GM10847 (cell line): ENCODE results near the gene TBC1D24.

Source experiments
- POLR2A ChIP-seq: IDR thresholded peaks from 2 replicates; pipeline ENCODE4 v1.6.1; 2011; ENCODE audit not compliant: insufficient read length; ENCODE audit errors: extremely low read depth

TBC1D24 gene

DNA sequence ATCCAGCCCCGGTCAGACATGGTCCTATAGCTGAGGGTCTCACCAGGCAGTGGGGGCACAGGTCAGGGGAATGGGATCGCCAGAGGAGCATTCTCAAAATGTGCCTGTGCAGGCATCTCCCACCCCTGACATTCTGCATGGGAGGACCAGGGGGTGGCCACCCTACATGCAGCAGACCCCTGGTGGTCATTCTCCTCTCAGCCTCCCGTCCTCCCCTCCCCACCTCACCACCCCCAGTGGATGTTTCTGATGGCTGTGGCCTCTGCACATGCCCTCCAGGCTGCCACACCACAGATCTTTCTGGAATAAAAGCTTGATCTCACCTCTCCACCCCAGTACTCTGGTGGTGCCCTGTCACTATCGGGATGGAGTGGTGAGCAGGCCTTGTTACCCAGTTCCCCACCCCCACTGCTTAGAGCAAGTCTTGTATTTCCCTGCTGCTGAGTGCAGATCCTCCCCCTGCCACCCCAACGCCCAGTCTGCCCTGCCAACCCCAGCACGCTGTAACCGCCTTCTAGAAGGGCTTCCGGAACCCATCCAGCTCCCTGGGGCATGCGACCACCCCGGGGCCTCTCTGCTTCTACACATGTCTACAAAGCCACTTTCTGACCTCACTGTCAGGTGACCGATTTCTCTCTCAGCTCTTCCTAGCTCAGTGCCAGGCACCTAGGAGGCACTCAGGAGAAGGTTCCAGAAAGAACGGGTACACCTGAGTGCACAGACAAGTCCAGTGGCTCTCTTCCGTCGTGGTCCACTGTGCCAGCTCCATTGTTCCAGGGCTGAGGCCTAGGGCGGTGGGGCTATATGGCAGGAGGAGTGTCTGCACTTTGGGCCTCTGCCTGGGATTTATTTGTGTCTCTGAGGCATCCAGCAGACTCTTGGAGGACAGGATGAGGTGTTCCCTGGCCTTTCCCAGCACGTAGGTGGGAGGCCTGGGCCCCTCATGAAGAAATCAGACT, 9.3 kb downstream of the TBC1D24 start:
- no peak for TF ChIP-seq POLR2A

DNA sequence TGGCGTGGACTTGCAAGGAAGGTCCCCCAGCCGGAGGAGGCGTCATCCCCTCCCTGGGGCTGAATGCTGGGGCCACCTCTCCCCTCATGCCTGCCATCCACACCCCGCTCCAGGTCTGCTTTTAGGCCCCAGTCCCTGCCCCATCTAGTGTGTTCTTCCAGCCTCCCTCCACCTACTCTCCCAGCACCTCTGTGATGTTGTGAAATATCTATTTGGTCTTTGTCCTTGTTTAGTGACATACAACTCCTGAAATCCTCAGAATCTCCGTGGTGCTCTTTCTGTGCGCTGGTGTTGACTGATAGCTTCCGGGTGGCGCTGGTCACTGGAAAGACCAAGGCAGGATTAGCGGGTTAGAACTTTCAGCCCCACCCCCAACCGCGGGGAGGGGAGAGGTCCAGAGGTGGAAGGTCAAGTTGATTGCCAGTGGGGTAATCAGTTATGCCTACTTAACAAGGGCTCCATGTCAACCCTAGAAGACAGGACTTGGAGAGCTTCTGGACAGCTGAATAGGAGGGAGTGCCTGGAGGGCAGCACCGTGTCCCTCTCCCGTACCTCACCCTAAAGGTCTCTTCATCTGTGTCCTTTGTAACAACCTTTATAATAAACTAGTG, 10.1 kb downstream of the TBC1D24 start:
- no peak for TF ChIP-seq POLR2A

DNA sequence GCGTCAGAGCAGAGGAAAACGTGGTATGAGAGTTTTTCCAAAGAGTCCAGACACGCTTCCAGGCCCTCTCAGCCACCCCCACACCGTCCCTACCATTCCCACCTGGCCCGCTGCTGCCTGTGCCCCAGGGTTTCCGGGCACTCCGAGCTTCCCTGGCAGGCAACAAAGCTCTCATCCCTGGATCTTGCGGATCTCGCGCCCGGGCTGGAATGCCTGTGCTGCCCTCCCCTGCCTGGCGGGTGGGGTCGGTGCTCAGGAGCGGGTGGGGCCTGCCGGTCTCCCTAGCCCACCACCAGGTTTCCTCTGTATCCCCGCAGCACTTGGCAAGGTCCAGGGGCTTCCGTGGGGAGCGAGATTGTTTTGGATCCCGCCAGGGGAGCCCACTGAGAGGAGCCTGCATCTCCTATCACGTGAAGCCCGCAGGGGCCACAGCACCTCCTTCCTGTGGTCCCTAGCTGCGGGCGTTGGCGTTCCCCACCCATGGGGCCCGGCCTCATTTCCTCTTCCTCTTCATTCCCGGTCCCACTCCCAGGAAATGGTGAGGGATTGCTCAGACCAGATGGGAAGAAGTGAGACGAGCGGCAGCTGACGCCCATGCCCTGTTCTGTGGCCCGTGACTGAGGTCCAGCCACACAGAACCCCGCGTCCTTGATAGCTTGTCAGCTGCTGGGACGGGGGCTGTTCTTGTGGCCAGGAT, 11.0 kb downstream of the TBC1D24 start:
- TF ChIP-seq POLR2A = no peak

DNA sequence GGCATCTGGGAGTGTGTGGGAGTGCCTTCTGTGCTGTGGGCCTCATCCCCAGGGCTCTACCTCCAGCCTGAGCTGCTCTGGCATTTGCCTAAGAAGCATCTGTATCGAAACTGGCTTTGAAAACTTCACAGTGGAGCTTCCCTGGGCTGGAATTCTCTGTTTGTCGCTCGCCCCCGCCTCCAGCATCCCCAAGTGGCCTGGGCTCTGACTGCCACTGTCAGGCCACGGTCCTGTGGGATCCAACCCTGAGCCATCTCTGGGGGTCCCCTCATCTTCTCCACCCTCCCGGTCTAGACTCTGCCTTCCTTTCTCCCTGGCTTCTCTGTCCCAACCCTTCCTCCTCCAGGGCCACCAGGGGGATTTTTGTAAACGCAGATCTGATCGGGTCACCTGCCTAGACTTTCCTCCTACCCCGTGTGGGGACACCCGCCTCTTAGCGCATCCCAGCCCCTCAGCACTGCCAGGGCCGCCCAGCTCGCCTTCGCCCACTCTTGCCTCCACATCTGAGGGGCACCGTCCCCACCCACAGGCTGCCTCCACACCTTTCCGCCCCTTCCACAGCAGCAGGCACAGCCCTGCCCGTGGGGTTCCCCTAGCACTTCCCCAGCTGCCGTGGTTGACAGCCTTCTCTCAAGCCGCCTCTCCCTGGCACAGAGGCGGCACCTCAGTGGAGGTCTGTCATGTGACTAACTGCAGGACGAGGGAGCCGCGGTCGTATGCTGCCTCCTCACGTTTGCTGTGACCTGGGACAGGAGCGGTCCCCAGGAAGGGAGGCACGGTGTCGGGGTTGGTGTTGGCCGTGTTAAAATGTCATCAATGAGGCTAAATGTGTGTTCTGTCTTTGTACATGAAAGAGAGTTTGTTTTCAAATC, 12.0 kb downstream of the TBC1D24 start:
- TF ChIP-seq POLR2A = no peak

DNA sequence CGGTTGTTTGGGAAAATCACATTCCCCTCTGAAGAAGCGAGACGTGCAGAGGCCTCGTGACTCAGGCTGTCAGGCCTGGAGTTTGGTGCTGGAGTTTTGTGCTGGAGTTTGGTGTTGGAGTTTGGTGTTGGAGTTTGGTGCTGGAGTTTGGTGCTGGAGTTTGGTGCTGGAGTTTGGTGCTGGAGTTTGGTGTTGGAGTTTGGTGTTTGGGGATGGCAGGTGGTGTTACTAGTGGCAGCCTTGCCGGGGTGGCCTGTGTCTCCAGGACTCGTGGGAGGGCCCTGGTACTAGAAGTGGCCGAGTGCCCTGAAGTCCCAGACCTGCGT, 12.6 kb downstream of the TBC1D24 start:
- no peak for TF ChIP-seq POLR2A

DNA sequence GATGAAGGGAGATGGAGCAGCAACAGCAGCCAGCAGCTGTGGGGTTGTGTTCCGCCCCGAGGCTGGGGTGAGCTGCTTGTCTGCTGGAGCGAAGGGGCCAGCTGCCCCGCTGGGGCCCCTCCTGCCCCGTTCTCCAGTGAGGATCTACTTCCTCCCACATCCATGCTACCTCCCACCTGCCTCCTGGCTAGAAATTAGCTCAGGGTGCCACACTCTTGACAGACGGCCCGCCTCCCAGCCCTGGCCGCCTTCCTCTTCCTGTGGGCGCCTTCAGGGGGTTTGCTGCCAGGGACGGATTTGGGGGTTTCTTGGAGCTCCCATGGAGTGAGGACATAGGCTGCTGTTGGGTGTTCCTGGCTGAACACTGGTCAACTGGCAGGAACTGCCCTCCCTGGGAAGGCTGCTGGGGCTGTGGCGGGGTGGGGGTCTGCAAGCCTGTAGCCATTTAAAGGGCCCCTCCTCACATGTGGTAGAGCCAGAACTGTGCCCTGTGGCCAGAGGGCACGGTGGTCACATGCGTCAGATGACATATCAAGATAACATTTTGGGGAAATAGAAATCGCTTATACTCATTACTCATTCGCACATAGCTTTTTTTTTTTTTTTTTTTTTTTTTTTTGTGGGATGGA, 13.1 kb downstream of the TBC1D24 start:
- TF ChIP-seq POLR2A = no peak

DNA sequence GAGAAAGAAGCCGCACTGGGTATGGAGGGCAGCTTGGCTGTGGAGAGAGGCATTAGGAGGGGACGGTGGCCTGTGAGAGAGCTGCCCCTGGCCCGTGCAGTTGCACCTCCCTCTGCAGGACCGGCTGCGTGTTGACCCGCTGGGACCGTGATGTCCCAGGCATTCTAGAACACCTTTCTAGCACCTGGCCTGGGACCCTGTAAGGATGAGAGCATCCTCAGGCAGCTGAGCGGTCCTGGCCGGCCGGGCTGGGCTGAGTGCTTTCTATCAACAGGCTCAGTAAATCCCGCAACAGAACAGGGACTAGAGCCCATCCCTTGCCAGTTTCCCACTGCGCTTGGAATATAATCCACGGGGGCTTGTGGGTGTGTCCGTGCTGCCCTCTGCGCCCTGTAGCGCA, 14.7 kb downstream of the TBC1D24 start:
- no peak for TF ChIP-seq POLR2A

DNA sequence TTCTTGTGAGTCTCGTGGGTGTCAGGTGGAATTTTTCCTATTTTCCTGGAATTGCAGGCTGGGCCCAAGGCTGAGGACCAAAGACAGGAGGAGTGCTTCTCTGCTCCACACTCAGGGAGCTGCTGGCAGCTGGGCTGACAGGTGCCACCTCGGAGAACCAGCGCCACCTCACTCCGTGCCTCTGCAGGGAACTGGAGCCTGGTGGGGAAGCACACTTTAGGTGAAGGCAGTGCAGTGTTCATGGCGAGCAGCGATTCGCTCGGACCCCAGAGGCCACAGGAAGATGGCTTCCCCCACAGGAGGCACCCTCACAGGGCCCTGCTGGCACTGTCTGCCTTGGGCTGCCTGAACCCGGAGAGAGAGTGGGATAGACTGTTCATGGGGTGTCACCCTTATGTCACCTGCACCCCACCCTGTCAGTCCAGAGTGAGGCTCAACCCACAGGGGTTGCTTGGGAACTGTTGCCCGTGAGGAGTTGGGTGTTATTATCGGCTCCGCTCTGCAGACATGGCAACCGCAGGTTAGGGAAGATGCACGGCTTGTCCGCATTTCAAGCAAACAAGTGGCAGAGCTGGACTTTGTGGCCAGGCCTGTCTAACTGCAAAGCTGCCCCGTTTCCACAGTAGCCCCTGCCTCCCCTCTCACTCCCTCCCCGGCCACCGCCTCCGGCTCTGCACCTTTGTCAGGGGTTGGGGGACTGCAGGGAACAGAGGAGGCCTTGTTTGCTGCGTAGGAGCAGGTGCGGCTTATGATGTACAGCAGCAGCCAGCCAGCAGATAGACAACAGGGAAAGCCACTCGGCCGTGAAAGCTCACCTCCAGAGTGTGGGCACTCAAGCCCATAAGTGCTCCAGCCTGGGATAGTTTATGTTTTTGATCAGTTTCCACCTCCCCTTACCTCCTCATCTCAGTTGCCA, 15.5 kb downstream of the TBC1D24 start:
- TF ChIP-seq POLR2A = no peak

DNA sequence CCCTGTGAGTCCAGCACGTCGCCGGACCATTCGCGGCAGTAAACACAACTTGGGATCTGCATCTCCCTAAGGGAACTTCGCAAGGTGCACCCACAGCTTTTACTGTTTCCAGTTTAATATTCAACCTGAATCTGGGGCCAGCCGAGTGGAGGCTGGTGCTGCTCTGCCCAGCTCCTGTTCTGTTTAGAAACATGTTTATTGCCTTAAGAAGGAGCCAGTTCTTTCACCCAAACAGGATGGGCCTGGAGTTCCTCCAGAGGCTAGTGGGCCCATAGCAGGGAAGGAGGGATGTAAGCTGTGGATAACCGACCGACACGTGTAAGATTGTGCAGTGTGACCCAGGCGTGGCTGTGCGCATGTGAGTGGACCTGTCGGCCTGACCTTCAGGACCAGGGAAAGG, 17.4 kb downstream of the TBC1D24 start:
- no peak for TF ChIP-seq POLR2A

DNA sequence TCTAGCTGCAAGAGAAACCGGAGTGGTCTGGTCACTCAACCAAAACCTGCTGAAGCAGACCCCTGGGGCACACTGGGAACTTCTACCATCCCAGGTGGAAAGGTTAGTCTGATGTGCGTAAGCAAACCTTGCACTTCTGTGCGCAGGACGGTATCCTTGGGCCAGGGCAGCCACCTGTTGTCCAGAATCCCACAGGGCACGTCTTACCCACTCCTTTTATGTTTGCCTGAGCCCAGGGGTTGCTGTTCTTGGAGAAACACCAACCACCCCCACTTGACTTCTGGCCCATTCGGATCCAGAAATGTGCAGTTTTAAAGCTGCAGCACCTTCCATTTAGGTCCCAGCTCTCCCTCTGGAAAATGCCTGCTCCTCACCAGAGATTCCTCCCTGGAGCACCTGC, 18.7 kb downstream of the TBC1D24 start:
- TF ChIP-seq POLR2A = no peak

DNA sequence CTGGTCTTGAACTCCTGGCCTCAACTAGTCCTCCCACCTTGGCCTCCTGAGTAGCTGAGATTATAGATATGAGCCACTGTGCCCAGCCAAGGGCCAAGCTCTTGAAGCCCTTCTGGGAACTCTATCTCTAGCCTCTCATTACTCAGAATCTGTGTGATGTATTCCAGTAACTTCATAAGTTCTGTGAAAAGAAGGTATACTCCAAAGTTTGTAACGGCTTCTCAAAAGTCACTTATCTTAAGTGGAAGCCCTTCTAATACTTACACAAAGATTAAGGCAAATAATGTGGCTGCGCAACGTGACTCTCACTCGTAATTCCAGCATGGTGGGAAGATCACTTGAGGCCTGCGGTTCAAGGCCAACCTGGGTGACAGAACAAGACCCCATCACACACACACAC, 19.7 kb downstream of the TBC1D24 start:
- no peak for TF ChIP-seq POLR2A

DNA sequence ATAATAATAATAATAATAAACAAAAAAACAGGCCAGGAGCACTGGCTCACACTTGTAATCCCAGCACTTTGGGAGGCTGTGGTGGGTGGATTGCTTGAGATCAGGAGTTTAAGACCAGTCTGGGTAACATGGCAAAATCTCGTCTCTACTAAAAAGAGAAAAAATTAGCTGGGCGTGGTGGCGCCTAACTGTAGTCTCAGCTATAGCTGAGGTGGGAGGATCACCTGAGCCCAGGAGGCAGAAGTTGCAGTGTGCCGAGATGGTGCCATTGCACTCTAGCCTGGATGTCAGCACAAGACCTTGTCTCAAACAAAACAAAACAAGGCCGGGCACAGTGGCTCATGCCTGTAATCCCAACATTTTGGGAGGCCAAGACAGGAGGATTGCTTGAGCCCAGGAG, 20.1 kb downstream of the TBC1D24 start:
- no peak for TF ChIP-seq POLR2A

DNA sequence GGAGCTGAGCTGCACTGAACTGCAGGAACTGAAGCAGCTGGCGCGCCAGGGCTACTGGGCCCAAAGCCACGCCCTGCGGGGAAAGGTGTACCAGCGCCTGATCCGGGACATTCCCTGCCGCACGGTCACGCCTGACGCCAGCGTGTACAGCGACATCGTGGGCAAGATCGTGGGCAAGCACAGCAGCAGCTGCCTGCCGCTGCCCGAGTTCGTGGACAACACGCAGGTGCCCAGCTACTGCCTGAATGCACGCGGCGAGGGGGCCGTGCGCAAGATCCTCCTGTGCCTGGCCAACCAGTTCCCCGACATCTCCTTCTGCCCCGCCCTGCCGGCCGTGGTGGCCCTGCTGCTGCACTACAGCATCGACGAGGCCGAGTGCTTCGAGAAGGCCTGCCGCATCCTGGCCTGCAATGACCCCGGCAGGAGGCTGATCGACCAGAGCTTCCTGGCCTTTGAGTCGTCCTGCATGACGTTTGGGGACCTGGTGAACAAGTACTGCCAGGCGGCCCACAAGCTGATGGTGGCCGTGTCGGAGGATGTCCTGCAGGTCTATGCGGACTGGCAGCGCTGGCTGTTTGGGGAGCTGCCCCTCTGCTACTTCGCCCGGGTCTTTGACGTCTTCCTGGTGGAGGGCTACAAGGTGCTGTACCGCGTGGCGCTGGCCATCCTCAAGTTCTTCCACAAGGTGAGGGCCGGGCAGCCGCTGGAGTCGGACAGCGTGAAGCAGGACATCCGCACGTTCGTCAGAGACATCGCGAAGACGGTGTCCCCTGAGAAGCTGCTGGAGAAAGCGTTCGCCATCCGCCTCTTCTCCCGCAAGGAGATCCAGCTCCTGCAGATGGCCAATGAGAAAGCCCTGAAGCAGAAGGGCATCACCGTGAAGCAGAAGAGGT, 21.5 kb downstream of the TBC1D24 start:
- TF ChIP-seq POLR2A = no peak

DNA sequence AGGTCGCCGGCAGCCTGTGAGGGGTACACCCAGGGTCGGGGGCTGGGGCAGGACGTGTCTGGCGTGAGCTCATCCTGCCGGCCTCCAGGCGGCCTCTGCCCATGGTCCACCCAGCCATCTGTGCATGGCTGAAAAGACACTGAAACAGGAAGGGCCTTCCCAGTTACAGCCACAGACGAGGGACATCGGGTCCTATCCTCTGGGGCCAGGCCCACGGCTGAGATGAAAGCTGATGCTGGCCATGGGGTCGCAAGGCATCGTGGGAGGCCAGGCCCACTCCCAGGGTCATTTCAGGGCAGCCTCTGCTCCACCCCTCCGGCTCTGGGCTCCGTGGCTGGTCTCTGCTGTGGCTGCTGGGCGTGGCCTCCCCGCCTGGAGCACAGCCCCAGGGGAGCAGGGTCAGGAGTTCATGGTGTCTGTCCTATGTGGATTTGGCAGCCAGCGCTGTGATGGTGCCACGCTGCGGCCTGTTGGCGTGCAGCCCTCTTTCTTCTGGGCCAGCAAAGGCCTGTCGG, 22.2 kb downstream of the TBC1D24 start:
- TF ChIP-seq POLR2A = no peak
